GM21367 (cell line): ENCODE results near the gene IGFL1.
"Not testable (repeated sequence)": the region's sequence is repeated elsewhere in the genome, so short reads cannot be mapped to it uniquely, and the experiment has no call there.

Source experiments
- ATAC-seq: cut with Tn5 transposase; IDR thresholded peaks from one replicate; pipeline ENCODE4 v1.9.1; 2021; ENCODE audit not compliant: unreplicated experiment

The IGFL1 gene

DNA sequence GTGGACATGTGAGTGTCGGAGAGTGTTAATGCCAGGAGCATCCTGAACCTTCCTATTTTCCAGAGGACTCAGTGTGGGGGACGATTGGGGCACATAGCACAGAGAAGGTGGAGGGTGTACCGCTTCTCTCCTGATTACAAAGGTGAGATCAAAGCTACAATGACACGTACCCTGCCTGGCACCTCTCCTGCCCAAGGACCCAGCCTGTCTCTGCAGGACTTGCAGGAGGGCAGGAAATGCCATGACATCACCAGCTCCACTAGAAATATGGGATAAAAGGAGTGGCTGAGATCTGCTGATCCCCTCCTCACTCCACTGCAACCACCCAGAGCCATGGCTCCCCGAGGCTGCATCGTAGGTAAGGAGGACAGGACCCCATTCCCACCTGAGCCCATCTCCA, at the start of gene IGFL1:
TSS of gene IGFL1 (plus strand) at position 301 of the 400 bp plus-strand sequence. CDS start at position 334, 33 bp downstream.
- no peak for ATAC-seq

DNA sequence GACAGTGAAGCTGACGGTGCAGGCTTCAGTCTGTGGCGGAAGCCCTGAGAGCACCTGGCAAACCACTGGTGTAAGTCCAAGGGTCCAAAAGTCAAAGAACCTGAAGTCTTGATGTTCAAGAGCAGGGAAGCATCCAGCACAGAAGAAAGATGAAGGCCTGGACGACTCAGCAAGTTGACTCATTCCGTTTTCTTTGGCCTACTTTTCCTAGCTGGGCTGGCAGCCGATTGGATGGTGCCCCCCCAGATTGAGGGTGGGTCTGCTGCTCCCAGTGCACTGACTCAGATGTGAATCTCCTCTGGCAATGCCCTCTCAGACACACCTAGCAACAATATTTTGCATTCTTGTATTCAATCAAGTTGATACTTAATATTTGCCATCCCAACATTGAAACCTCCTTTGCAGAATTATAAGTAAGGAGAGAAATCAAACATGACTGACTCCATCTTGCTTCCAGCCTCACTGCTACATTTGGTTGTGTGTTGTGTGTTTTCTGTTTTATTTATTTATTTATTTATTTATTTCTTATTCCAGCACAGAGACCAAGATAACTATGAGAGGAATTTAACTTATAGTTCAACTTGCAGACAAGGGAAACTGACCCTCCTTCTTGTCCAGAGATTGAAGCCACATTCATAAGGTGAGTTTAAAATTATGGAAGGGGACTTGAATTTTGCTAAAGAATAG, 48.7 kb upstream of the IGFL1 start:
- no peak for ATAC-seq

DNA sequence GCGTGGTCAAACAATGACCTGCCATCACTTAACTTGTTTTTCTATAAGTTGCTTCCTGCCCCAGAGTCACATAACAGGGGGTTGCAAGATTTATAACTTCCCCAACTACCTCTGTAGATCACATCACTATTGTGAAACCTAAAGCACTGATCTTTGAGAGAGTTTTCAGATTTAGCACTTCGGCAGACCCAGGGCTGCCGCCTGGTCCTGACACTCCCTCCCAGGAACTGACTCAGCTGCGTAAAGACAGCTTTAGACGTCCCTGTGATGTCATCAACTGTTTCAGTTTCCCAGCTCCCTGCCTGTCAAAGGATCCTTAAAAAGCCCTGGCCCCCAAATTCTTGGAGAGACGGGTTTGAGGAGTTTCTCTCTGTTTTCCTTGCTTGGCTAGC, 48.2 kb upstream of the IGFL1 start:
- no peak for ATAC-seq

DNA sequence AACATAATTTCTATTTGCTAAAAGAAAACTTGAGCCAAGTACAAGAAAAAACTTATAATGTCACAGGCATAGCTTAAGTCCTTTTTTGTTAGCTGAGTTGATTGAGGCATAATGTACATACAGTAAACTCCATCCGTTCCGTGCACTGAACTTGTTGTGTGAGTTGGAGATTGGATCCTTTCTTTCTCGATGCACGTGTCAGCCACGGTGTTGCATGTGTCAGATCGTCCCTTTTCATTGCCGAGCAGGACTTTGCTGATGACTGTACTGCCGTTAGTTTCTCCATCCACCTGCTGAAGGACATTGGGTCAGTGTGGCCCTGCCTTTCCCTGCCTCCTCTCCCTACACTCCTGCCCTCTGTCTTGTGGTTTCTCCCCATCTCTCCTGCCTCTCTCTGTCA, 47.1 kb upstream of the IGFL1 start:
- ATAC-seq, result no peak

DNA sequence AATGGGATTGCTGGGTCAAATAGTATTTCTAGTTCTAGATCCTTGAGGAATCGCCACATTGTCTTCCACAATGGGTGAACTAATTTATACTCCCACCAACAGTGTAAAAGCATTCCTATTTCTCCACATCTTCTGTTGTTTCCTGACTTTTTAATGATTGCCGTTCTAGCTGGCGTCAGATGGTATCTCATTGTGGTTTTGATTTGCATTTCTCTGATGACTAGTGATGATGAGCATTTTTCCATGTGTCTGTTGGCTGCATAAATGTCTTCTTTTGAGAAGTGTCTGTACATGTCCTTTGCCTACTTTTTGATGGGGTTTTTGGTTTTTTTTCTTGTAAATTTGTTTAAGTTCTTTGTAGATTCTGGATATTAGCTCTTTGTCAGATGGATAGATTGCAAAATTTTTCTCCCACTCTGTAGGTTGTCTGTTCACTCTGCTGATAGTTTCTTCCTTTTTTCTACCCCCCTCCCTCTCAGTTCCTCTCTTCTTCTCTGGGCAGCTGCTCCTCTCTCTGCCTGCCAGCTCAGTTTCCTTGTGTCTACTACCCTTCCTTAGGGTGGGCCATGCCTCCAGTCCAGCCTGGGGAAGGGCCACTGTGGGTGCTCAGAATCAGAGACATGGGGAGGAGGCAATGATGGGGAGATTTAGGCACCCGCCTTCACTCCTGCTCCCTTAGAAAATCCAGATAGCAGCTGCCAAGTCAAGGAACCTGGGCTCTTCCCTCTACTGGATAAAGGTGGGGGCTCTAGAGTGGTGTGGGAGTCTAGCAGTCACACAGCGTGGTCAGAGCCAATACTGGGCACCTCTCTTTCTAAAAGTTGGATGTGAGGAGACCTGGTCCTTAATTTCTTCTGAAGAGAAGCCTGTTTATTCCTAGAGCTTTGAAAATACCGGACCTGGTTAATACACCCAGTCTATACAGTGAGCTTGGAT, 44.5 kb upstream of the IGFL1 start:
- ATAC-seq, result not testable (repeated sequence)

DNA sequence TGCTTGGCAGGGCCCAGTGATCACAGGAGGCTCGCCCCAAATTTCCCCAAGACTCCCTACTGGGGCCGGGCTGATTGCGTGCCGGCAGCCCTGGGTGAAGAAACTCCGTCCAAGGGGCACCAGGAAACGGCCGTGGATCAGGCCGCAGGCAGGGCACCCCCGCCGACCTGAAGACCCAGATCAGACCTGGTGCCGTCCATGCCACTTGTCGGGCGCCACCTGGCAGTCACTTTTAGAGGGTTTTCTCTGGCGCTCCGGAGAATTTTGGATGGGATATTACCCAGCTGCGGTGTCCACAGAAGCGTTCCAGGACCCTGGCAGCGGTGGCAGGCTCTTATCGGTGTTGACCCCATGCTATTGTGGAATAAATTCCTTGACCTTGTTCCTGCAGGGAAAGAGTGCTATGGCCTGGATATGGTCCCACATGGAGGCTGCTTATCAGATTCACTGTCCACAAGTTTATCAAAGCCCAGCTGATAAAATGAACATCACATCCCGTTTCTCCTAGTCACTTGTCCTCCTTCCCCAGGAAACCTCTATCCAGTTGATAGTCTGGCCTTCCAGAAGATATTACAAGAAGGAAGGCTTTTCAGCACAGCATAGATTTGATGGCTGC, 43.3 kb upstream of the IGFL1 start:
- no peak for ATAC-seq

DNA sequence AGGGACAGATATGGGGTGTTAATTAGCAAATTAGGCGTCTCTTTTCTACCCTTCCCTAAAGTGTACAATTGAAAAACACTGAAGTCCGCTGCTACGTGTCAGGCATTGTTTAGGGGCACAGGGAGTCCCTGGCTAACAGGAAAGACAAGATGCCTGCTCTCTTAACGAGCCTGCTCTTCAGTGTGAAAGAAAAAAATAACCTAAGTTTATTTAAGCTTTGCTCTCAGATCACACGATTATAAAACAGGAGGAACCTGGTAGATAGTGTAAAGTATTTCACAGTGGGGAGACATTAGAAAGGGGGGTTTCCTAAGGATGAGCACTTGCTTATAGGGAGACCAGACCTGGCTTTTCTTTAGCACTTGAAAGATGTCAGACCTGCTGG, 42.8 kb upstream of the IGFL1 start:
- no peak for ATAC-seq

DNA sequence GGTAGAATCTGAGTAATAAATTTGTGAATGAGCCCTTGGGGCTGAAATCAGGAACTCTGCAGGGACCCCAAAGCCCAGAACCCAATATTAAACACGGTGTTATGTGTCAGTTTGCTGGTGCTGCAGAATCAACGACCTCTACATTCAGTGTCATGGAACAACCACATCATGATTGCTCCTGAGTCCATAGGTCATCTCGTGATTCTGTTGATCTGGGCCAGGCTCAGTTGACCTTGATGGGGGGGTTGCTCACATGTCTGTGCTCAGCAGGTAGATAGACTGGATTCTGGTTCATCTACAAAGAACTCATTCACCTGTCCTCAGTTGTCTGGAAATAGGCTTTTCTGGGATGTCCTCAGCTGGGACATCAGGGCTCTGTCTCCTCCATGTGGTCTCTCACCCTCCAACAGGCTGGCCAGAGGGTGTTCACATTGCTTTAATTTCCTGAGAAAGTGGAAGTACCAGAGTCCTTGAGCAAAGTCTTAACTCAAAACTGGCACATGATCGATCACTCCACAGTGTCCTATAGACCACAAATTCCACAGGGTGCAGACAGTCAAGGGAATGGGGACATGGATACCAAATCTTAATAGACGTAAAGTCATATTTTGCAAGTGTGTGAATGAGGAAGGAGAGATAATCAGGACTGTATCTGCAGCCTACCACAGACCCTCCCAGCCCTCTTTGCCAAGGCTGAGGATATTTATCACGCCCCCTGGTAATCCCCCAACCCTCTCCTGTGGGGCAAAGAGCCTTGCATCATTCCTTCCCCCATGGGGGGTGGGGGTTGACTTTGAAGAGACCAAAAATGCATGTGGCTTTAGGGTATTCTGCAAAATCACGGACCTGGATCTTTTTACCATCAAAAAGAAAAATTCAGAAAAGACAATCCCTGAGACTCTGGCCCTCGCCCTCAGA, 39.3 kb upstream of the IGFL1 start:
- ATAC-seq, result no peak

DNA sequence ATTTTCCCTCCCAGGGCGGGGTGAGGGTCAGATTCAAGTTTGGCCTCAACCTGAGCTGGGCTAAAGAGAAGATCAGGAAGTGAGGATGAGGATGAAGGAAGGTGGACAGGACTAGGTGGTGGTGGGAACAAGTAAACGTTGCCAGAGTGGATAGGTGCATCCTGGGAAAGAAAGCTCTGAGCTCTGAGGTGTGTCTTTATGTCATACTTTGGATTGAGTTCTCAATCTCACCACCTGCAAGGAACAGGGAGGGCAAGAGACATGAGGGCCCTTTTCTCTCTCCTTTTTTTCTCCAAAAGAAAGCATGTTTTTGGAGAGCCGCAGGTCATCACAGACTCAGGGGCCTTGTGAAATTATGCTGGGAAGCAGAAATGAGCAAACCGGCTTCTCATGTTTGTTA, 38.2 kb upstream of the IGFL1 start:
- no peak for ATAC-seq

DNA sequence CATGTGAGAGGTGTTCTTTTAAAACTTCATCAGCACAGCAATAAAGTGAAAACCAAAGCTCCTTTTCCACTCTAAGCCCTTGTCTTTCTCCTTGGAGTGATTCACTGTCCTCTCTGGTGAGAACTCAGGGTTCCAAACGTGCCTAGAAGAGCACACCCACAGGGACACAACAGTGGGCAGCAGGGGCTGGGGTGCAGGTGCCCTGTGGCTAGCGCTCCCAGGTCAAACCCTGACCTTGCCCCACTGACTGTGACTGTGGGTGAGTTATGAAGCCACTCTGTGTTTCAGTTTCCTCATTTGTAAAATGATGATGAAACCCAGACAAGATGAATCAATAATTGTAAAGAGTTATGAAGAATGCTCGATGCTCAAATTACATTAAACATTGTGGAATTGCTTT, 37.6 kb upstream of the IGFL1 start:
- no peak for ATAC-seq

DNA sequence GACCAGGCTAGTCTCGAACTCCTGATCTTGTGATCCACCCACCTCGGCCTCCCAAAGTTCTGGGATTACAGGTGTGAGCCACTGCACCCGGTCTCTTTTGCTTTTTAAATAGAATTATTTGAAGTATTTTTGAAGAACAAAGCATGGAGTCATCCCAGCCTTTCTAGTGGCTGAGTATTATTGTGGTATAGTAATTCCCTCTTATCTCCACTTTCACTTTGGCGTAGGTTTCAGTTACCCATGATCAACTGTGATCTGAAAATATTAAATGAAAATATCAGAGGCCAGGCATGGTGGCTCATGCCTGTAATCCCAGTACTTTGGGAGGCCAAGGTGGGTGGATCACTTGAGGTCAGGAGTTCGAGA, 36.9 kb upstream of the IGFL1 start:
- ATAC-seq, result not testable (repeated sequence)

DNA sequence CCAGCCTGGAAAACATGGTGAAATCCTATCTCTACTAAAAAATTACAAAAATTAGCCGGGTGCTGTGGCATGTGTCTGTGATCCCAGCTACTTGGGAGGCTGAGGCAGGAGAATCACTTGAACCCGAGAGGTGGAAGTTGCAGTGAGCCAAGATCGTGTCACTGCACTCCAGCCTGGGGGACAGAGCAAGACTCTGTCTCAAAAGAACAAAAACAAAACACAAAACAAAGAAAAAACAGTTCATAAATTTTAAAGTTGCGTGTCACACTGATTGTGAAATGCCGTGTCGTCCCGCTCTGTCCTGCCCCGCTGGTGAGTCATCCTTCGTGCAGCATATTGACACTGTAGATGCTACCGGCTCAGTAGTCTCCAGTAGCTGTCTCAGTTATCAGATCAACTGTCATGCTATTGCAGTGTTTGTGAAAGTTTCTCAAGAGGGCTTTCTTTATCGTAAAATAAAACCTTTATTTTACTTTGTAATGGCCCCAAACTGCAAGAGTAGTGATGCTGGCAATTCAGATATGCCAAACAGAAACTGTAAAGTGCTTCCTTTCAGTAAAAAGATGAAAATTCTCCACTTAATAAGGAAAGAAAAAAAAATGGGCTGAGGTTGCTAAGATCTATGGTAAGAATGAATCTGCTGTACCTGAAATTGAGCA, 36.4 kb upstream of the IGFL1 start:
- no peak for ATAC-seq

DNA sequence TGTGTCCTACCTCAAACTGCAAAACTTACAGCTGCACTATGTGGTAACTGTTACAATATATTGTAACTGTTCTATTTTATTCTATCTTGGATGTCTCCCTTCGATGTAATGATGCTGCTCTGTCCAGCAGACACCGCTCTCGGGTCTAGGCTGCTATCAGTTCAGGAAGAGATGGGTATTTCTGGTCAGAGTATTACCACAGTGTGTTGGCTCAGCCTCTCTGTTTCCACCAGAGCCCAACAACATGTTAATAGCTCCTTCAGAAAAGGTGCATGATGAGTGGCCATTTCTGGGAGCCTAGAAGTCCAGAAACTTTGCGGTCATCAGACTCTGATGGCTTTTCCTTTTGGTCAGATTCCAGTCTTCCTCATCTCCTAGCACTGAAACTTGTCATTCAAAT, 35.9 kb upstream of the IGFL1 start:
- ATAC-seq, result no peak

DNA sequence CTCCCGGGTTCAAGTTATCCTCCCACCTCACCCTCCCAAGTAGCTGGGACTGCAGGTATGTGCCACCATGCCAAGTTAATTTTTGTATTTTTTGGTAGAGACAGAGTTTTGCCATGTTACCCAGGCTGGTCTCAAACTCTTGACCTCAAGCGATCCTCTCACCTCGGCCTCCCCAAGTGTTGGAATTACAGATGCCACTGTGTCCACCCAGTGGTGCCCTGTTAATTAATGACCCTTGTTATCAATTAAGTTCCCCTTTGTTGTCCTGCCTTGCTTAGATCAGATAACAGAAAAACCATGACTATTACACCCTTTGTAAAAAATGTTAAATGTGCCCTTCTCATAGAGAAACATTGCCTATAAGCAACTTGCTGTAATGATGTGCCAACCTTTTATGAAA, 34.4 kb upstream of the IGFL1 start:
- ATAC-seq, result no peak

DNA sequence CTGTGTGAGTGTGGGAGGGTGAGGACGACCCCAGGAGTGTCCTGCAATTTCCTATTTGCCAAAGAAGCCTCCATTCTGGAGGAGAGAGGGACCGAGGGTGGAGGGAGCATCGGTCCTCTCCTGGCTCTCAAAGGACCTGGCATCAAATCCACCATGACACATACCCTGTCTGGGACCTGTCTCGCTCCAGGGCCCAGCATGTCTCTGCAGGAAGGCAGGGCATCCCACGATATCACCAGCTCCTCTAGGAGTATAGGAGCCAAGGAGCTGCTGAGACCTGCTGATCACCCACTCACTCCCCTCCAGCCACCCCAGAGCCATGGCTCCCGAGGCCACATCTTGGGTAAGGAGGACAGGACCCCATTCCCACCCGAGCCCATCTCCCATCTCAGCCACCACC, 33.6 kb upstream of the IGFL1 start:
- not testable (repeated sequence) for ATAC-seq

DNA sequence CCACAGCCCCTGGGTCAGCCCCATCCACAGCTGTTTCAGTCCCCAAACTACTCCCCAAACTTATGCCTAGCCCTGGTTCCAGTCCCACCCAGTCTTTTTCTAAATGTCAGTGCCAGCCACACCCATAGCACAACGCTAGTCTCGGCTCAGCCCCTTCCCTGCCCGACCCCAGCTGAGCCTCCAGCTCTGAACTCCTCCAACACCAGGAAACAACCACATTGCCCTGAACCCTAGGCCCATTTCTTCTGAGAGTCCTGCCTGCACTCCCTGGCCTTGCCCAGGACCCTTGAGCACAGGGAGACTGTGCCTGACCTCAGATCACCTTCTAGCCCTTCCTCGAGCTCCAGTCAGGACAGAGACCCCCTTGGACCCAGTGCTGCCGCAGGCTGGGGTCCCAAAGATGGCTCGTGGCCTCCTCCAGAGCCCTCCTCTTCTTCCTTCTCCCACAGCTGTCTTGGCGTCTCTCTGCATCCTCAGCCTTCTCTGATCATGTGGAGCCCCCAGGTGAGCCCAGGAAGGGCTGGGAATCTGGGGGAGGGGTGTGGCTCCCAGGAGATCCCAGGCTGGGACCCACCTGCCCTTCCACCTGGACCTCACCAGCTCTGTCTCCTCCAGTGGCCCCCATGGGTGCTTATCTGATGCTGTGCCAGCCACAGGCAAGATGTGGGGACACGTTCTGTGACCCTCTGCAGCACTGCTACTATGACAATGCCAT, 33.0 kb upstream of the IGFL1 start:
- ATAC-seq, result no peak

DNA sequence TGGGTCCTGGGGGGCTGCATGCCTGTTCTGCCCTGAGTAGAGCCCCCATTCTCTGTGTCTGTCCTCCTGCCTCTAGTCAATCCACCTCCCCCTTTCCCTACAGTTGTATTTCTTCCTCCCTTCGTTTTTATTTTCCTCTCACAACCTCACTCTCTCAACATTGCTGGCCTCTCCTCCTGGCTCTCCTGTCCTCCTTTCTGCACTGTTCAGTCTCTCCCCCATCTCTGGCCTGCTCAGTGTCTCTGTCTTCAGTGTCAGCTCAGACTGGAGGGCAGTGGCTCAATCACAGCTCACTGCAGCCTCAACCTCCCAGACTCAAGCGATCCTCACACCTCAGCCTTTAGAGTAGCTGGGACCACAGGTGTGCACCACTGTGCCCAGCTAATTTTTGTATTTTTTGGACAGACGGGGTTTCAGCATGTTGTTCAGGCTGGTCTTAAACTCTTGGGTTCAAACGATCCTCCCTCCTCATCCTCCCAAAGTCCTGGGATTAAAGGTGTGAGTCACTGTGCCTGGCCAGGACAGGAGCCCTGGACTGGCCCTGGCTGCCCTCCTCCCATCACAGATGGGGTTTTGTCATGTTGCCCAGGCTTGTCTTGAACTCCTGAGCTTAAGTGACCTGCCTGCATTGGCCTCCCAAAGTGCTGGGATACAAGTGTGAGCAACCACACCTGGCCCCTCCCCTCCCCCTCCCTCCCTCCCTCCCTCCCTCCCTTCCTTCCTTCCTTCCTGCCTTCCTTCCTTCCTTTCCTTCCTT, 32.0 kb upstream of the IGFL1 start:
- no peak for ATAC-seq

DNA sequence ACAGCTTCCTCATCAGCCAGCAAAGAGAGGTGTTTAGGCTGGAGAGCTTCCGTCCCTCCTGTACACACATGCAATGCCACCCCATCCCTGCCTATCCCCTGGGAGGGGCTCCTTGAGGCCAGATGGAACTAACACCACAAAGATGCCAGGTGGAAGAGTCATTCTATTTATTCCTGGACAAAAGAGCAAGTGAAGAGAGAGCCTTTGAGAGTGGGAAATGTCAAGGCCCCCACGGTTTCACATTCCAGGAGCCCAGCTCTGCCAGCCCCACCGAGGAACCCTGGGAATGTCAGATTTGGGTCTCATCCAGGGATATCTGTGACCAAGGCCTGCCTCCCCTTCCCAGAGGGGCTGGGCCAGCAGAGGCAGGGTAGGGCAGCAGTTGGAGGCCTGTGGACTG, 30.8 kb upstream of the IGFL1 start:
- no peak for ATAC-seq
